IMR-90 (cell line): Measurements from ENCODE around the gene ETNK1. TPM values are rescaled to one million over a fixed set of nuclear protein-coding genes. Genes with fewer than 3 reads are reported as not detected.

Experiments
- ATAC-seq: fragments of 200-7000 bp; cut with Tn5 transposase; 2 replicates; pipeline ENCODE4 v1.9.1; 2020; ENCODE audit warnings: low read depth, mild to moderate bottlenecking, moderate library complexity
- BruUV-seq: library from RNA; stranded (reverse); fragments of 400-500 nt; replicated peaks from 2 replicates; lab custom pipeline; 2021; lab: Mats Ljungman, UMichigan
- CTCF ChIA-PET: fragments of 300-600 bp; formaldehyde crosslinking; extraction: SDS; loops from one replicate; lab custom pipeline; 2021; ENCODE audit warnings: antibody characterized with exemption; lab: Yijun Ruan, JAX
- POLR2A ChIA-PET: fragments of 300-600 bp; sonication (Branson Sonifier 250); formaldehyde crosslinking; loops from one replicate; lab custom pipeline; 2022; ENCODE audit warnings: antibody characterized with exemption; ENCODE audit not compliant: unreplicated experiment; lab: Charles Lee
- DNase-seq: peaks from one replicate; pipeline ENCODE4 v3.0.0; 2013
- H2AFZ ChIP-seq: replicated peaks from 2 replicates; pipeline ENCODE3; 2013; ENCODE audit warnings: low read length, mild to moderate bottlenecking; ENCODE audit not compliant: poor library complexity
- H2AK5ac ChIP-seq: 2 replicates; pipeline ENCODE4 v1.6.1; 2013; ENCODE audit warnings: low read depth, low read length, inconsistent platforms
- H2AK9ac ChIP-seq: replicated peaks from 2 replicates; pipeline ENCODE3; 2013; ENCODE audit warnings: mild to moderate bottlenecking, low read depth, low read length, moderate library complexity; ENCODE audit not compliant: poor library complexity
- H2BK120ac ChIP-seq: 2 replicates; pipeline ENCODE4 v1.6.1; 2013; ENCODE audit warnings: low read depth, low read length, inconsistent platforms
- H2BK15ac ChIP-seq: 3 replicates; pipeline ENCODE4 v1.6.1; 2013; ENCODE audit warnings: low read depth, low read length, inconsistent platforms
- H2BK20ac ChIP-seq: 2 replicates; pipeline ENCODE4 v1.6.1; 2013; ENCODE audit warnings: low read depth, mild to moderate bottlenecking, inconsistent platforms, low read length, moderate library complexity
- H2BK5ac ChIP-seq: 2 replicates; pipeline ENCODE4 v1.6.1; 2013; ENCODE audit warnings: mild to moderate bottlenecking, low read depth, low read length, inconsistent platforms; ENCODE audit not compliant: poor library complexity, severe bottlenecking
- H3K14ac ChIP-seq: replicated peaks from 2 replicates; pipeline ENCODE4 v1.6.1; 2013; ENCODE audit warnings: low read depth, low read length, inconsistent platforms
- H3K18ac ChIP-seq: 2 replicates; pipeline ENCODE4 v1.6.1; 2013; ENCODE audit warnings: low read depth, low read length, control low read depth
- H3K23ac ChIP-seq: 2 replicates; pipeline ENCODE4 v1.6.1; 2013; ENCODE audit warnings: low read depth, low read length, inconsistent platforms
- H3K27ac ChIP-seq: 2 replicates; pipeline ENCODE4 v1.5.1; 2013; ENCODE audit warnings: mild to moderate bottlenecking, control low read depth, low read length; ENCODE audit not compliant: insufficient read depth
- H3K27me3 ChIP-seq: 2 replicates; pipeline ENCODE4 v1.6.1; 2013; ENCODE audit warnings: low read length; ENCODE audit not compliant: control insufficient read depth, insufficient read depth
- H3K36me3 ChIP-seq: 2 replicates; pipeline ENCODE4 v1.6.1; 2013; ENCODE audit warnings: low read length, mixed read lengths; ENCODE audit not compliant: control insufficient read depth, insufficient read depth
- H3K4ac ChIP-seq: 2 replicates; pipeline ENCODE4 v1.6.1; 2013; ENCODE audit warnings: low read depth, low read length, inconsistent platforms
- H3K4me1 ChIP-seq: 2 replicates; pipeline ENCODE4 v1.6.1; 2013; ENCODE audit warnings: low read length, mixed read lengths; ENCODE audit not compliant: control insufficient read depth, insufficient read depth
- H3K4me2 ChIP-seq: 2 replicates; pipeline ENCODE4 v1.6.1; 2013; ENCODE audit warnings: low read depth, mild to moderate bottlenecking, control low read depth, low read length, moderate library complexity
- H3K4me3 ChIP-seq: 2 replicates; pipeline ENCODE4 v1.5.1; 2013; ENCODE audit warnings: low read depth, mild to moderate bottlenecking, control low read depth, low read length, moderate library complexity; ENCODE audit not compliant: insufficient read depth
- H3K56ac ChIP-seq: 2 replicates; pipeline ENCODE4 v1.6.1; 2013; ENCODE audit warnings: low read length, inconsistent platforms; ENCODE audit not compliant: insufficient read depth; ENCODE audit errors: extremely low read depth
- H3K79me1 ChIP-seq, 2 experiments: 2 replicates each; pipeline ENCODE4 v1.6.1; 2013; ENCODE audit warnings: low read length in 2 of 2, inconsistent platforms in 1 of 2, low read depth in 1 of 2
- H3K9ac ChIP-seq: 2 replicates; pipeline ENCODE4 v1.6.1; 2013; ENCODE audit warnings: low read depth, low read length, control low read depth
- H3K9me1 ChIP-seq: 2 replicates; pipeline ENCODE4 v1.6.1; 2013; ENCODE audit warnings: low read length, inconsistent platforms; ENCODE audit not compliant: insufficient read depth
- H3K9me3 ChIP-seq: 2 replicates; pipeline ENCODE4 v1.6.1; 2013; ENCODE audit warnings: low read length; ENCODE audit not compliant: control insufficient read depth, insufficient read depth
- H4K20me1 ChIP-seq: 2 replicates; pipeline ENCODE4 v1.6.1; 2013; ENCODE audit warnings: low read length, inconsistent platforms; ENCODE audit not compliant: insufficient read depth
- H4K5ac ChIP-seq: 2 replicates; pipeline ENCODE4 v1.6.1; 2013; ENCODE audit warnings: mild to moderate bottlenecking, low read depth, low read length, control low read depth
- H4K8ac ChIP-seq, 2 experiments: 2 replicates each; pipeline ENCODE4 v1.6.1; 2013; ENCODE audit warnings: low read depth in 2 of 2, low read length in 2 of 2, control low read depth in 1 of 2, inconsistent platforms in 1 of 2
- H4K91ac ChIP-seq: 2 replicates; pipeline ENCODE4 v1.6.1; 2013; ENCODE audit warnings: low read depth, low read length, inconsistent platforms; ENCODE audit not compliant: insufficient read depth
- BHLHE40 ChIP-seq: fragments of 150-350 bp; IDR thresholded peaks from 2 replicates; pipeline ENCODE4 v1.6.1; 2016; ENCODE audit warnings: mild to moderate bottlenecking, low read depth, low read length
- CEBPB ChIP-seq: IDR thresholded peaks from 2 replicates; pipeline ENCODE4 v1.6.1; 2012; ENCODE audit warnings: low read depth, low read length, improper control_type of control experiment
- FOS ChIP-seq: fragments of 150-350 bp; IDR thresholded peaks from 2 replicates; pipeline ENCODE4 v1.6.1; 2016; ENCODE audit warnings: low read depth, low read length
- MAFK ChIP-seq: IDR thresholded peaks from 2 replicates; pipeline ENCODE4 v1.6.1; 2012; ENCODE audit warnings: low read depth, low read length, improper control_type of control experiment
- MAZ ChIP-seq: IDR thresholded peaks from 2 replicates; pipeline ENCODE4 v1.6.1; 2012; ENCODE audit warnings: low read depth, mild to moderate bottlenecking, low read length, improper control_type of control experiment, moderate library complexity, borderline replicate concordance
- MXI1 ChIP-seq: IDR thresholded peaks from 2 replicates; pipeline ENCODE4 v1.6.1; 2012; ENCODE audit warnings: low read depth, mild to moderate bottlenecking, low read length, moderate library complexity, borderline replicate concordance
- POLR2A ChIP-seq: IDR thresholded peaks from 2 replicates; pipeline ENCODE4 v1.6.1; 2012; ENCODE audit warnings: mild to moderate bottlenecking, low read depth, low read length
- RAD21 ChIP-seq: IDR thresholded peaks from 2 replicates; pipeline ENCODE4 v1.6.1; 2012; ENCODE audit warnings: low read length, improper control_type of control experiment
- RCOR1 ChIP-seq: IDR thresholded peaks from 2 replicates; pipeline ENCODE4 v1.6.1; 2012; ENCODE audit warnings: mild to moderate bottlenecking, low read length, improper control_type of control experiment; ENCODE audit not compliant: insufficient replicate concordance
- RFX5 ChIP-seq: IDR thresholded peaks from 2 replicates; pipeline ENCODE4 v1.8.0; 2012; ENCODE audit warnings: low read depth, mild to moderate bottlenecking, low read length, moderate library complexity
- SMC3 ChIP-seq: fragments of 150-350 bp; IDR thresholded peaks from 2 replicates; pipeline ENCODE4 v1.6.1; 2016; ENCODE audit warnings: low read depth, mild to moderate bottlenecking, antibody characterized with exemption, low read length, moderate library complexity
- WGBS, 2 experiments: methylation state at CpG; one replicate each; pipeline versions ENCODE4 v1.1.5 to v1.1.7; 2013; ENCODE audit warnings: missing lambda C conversion rate in 2 of 2; ENCODE audit not compliant: insufficient read length in 1 of 2; ENCODE audit errors: extremely low coverage in 2 of 2; 5-methylcytosine and 5-hydroxymethylcytosine counted together
- dilution Hi-C: fragments of 300-500 bp; cut with HindIII; formaldehyde crosslinking; loops from one replicate; pipeline ENCODE4 v1.14.3; 2018; ENCODE audit warnings: low sequenced_read_pairs; ENCODE audit not compliant: unreplicated experiment
- in situ Hi-C: fragments of 300-500 bp; cut with MboI; formaldehyde crosslinking; loops from 3 replicates; pipeline ENCODE4 v1.14.3; 2019; ENCODE audit warnings: low sequenced_read_pairs, inconsistent platforms, mixed read lengths
- intact Hi-C: fragments of 100-400 bp; cut with micrococcal nuclease; formaldehyde crosslinking; loops from 2 replicates; pipeline ENCODE4 v1.10.0; 2022
- polyA plus RNA-seq, 3 experiments: library from polyadenylated mRNA; depleted of rRNA; stranded (reverse); fragments of >200 nt; gene quantifications; 2 replicates each; pipeline ENCODE4 v1.2.3, GENCODE V29; 2012; ENCODE audit warnings: low replicate concordance in 1 of 3
- total RNA-seq: library from RNA; depleted of rRNA; stranded (reverse); fragments of >200 nt; gene quantifications from 2 replicates; pipeline ENCODE4 v1.2.3, GENCODE V29; 2012
- TF ChIP-seq, protein P1 (sequence below): fragments of 150-350 bp; IDR thresholded peaks from 2 replicates; pipeline ENCODE4 v1.6.1; 2016; ENCODE audit warnings: low read depth, mild to moderate bottlenecking, low read length, moderate library complexity, borderline replicate concordance
- TF ChIP-seq, protein P2 (sequence below): fragments of 150-350 bp; IDR thresholded peaks from 2 replicates; pipeline ENCODE4 v1.6.1; 2017; ENCODE audit warnings: mild to moderate bottlenecking, antibody characterized with exemption, low read length, low read depth
- TF ChIP-seq, protein P3 (sequence below): conservative IDR thresholded peaks from 2 replicates; pipeline ENCODE4 v1.5.1; 2012; ENCODE audit warnings: mild to moderate bottlenecking, low read depth, low read length, improper control_type of control experiment

Gene ETNK1
- total and polyA plus RNA-seq, 2 of the 4 experiments (the other 2 are of a cell fraction): 12.8 to 33.3 TPM

DNA sequence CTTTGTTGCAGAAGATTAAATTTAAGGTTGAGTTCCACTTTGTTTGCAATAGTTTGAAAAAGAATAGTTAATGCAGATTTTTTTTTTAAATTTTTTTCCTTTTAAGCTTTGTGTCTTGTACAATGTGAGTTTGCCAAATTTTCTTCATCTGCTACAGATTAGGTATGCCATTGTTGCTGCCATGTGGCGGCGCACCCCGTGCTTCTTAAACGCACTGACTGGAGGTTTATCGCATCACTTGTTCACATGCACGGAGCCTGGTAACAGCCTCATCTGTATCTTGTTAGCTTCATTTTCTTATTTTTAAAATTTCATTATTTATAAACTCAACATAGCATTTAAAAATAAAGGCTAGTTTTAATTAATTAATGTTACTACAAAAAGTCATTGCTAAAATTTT lies 43.5 kb downstream of the ETNK1 start:
- H2BK5ac ChIP-seq: no peak overlapping the region
- no peak overlapping the region for H4K8ac ChIP-seq
- no peak overlapping the region for H2AFZ ChIP-seq
- H2BK20ac ChIP-seq: no peak overlapping the region
- H4K20me1 ChIP-seq: no peaks in the 10 kb centered on the region
- no peak overlapping the region for H2BK120ac ChIP-seq
- WGBS, 2 experiments: no CpG with 5 or more reads among the region's 6 CpGs
- H3K18ac ChIP-seq: no peak overlapping the region
- H2AK9ac ChIP-seq: no peak overlapping the region
- BruUV-seq: no TSS peak
- H3K14ac ChIP-seq: no peak overlapping the region
- H3K36me3 ChIP-seq: no peaks in the 10 kb centered on the region
- H3K4me3 ChIP-seq: no peak overlapping the region
- no peak overlapping the region for H4K5ac ChIP-seq
- H3K56ac ChIP-seq: no peak overlapping the region
- in situ Hi-C loops (no loop called here), dilution Hi-C loops (no loop called here), intact Hi-C loops (no loop called here)
- H3K9ac ChIP-seq: no peak overlapping the region
- DNase-seq (no peak), ATAC-seq (no peak)
- H4K91ac ChIP-seq: no peak overlapping the region
- no peak overlapping the region for H3K27ac ChIP-seq
- H3K9me3 ChIP-seq: no peaks in the 10 kb centered on the region
- no peaks in the 10 kb centered on the region for H3K27me3 ChIP-seq
- H3K4ac ChIP-seq: no peak overlapping the region
- H2BK15ac ChIP-seq: no peak overlapping the region
- H3K4me1 ChIP-seq: no peaks in the 10 kb centered on the region; the same call in 1 of the 2 replicates
- H3K23ac ChIP-seq: no peak overlapping the region
- H3K79me1 ChIP-seq: peaks cover 3 to 4% of the 10 kb centered on the region in 2 experiments; a peak in 3 of 4 replicates
- no peak overlapping the region for H2AK5ac ChIP-seq
- ChIA-PET POLR2A (no interaction called here), CTCF (no interaction called here)
- no peak overlapping the region for H3K4me2 ChIP-seq
- H3K9me1 ChIP-seq: 0 out of 2 replicates have a peak, but pooled peaks cover 3% of the 10 kb centered on the region
- TF ChIP-seq MAFK (no peak), MAZ (no peak), CEBPB (no peak), BHLHE40 (no peak), POLR2A (no peak), MXI1 (no peak), FOS (no peak), RCOR1 (no peak), RAD21 (no peak), SMC3 (no peak), RFX5 (no peak)
- TF ChIP-seq, protein P1, sequence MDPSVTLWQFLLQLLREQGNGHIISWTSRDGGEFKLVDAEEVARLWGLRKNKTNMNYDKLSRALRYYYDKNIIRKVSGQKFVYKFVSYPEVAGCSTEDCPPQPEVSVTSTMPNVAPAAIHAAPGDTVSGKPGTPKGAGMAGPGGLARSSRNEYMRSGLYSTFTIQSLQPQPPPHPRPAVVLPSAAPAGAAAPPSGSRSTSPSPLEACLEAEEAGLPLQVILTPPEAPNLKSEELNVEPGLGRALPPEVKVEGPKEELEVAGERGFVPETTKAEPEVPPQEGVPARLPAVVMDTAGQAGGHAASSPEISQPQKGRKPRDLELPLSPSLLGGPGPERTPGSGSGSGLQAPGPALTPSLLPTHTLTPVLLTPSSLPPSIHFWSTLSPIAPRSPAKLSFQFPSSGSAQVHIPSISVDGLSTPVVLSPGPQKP: no peak
- TF ChIP-seq, protein P2, sequence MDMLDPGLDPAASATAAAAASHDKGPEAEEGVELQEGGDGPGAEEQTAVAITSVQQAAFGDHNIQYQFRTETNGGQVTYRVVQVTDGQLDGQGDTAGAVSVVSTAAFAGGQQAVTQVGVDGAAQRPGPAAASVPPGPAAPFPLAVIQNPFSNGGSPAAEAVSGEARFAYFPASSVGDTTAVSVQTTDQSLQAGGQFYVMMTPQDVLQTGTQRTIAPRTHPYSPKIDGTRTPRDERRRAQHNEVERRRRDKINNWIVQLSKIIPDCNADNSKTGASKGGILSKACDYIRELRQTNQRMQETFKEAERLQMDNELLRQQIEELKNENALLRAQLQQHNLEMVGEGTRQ: no peak
- TF ChIP-seq, protein P3, sequence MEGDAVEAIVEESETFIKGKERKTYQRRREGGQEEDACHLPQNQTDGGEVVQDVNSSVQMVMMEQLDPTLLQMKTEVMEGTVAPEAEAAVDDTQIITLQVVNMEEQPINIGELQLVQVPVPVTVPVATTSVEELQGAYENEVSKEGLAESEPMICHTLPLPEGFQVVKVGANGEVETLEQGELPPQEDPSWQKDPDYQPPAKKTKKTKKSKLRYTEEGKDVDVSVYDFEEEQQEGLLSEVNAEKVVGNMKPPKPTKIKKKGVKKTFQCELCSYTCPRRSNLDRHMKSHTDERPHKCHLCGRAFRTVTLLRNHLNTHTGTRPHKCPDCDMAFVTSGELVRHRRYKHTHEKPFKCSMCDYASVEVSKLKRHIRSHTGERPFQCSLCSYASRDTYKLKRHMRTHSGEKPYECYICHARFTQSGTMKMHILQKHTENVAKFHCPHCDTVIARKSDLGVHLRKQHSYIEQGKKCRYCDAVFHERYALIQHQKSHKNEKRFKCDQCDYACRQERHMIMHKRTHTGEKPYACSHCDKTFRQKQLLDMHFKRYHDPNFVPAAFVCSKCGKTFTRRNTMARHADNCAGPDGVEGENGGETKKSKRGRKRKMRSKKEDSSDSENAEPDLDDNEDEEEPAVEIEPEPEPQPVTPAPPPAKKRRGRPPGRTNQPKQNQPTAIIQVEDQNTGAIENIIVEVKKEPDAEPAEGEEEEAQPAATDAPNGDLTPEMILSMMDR: no peak
